G401 (cell line): ENCODE measurements around the gene OBSCN. TPM values are rescaled to one million over a fixed set of nuclear protein-coding genes. Genes with fewer than 3 reads are reported as not detected.
A peak's percentile ranks its signal among the peaks of the same experiment; 100 is the strongest.

ENCODE experiments used
- DNase-seq: peaks from one replicate; pipeline ENCODE4 v3.0.0-alpha.2; 2015; ENCODE audit warnings: low spot score
- in situ Hi-C: cut with HindIII; loops from 2 replicates; pipeline ENCODE4 v1.10.0; 2016; ENCODE audit warnings: low sequenced_read_pairs, mixed read lengths
- total RNA-seq: library from RNA; depleted of rRNA; stranded (reverse); fragments of >200 nt; shearing (Covaris generic); gene quantifications from 2 replicates; pipeline ENCODE4 v1.2.3, GENCODE V29; 2014

OBSCN gene
- total RNA-seq, 1 experiment from 2014 or later = 7.3 TPM

- in situ Hi-C loops = no loop called here
Observed at GRCh38 chr1:228342627-228343190, 134.9 kb downstream of the OBSCN start.

GRCh38 chr1:228343191-228343661 is 135.4 kb downstream of the OBSCN start:
- in situ Hi-C loops = no loop called here
- DNase-seq = no peak

More at GRCh38 chr1:228342627-228343190, 134.9 kb downstream of the OBSCN start:
- no peak for DNase-seq

DNA sequence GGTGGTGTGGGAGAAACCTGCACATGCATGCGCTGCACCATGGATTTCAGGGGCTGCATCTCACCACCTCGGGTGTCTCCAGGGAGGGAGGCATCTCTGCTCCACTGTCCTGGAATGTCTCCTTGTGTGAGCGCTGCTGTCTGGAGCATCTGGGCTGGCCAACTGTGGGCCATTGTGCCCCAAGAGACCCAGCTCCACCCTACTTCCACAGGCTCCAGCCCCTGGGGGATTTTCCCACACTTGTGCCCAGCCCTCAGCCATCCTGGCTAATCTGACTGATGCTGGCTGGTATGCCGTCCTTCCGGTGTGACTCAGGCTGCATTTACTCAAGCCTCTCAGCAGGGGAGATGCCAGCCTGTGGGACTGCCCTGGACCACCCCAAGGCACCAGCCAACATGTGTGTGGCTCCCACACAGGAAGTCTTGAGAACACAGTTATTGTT is 136.8 kb downstream of the OBSCN start:
- in situ Hi-C loops = no loop called here
- no peak for DNase-seq

DNA sequence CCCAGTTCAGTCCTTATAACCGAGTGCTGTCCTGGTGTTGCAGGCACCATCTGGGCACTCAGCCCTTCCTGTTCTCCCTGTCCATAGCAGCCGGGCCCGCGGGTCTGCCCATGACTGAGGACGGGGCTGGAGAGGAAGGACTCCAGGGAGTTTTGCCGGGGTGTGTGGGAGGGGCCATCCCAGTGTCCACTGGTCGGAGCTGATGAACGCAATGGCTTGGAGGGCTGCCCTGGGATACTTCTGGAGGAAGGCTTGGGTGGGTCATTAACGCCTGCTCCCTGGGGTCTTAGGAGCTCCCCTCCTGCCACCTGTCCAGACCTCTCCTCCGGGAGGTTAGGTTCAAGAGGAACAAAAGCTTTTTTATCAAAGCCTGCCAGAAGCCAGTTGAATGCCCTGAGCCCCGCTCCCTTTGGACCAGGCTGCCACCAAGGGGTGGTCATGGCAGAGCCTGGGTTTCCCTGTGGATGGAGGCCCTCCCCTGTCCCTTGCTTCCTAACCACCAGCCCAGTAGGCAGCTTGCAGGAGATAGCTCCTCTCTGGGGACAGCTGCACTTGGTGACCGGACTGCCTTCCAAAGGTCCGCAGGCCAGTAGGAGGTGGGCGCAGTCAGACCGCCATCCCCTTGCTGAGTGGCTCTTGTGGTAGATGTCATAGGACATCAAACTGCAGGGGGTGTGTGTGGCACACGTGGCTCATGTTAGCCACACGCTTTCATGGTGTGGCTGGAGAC is 137.5 kb downstream of the OBSCN start:
- in situ Hi-C loops = no loop called here
- no peak for DNase-seq

- in situ Hi-C loops = no loop called here
- peak; percentile 68 for DNase-seq
Observed at GRCh38 chr1:228346731-228347130, 138.9 kb downstream of the OBSCN start.

DNA sequence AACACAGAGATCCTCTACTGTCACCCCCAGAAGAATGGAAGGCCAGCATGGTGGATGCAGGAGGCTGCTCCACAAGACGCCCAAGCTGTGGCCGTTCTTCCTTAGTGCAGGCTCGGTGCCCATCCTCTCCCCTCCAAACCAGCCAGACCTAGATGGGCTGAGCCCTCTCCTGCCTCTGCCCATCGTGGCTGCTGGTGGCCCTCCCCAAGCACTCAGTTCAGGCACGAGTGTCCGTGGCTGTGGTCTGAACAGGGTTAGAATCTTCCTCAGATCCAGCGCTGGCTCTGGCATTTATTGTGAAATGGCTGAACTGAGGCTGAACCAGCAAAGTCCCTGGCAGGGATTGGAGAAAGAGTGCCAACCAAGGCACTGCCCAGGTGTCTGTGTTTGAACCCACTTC is 139.3 kb downstream of the OBSCN start:
- in situ Hi-C loops = no loop called here
- DNase-seq = peak; percentile 43

- DNase-seq = no peak
- in situ Hi-C loops = no loop called here
Observed at GRCh38 chr1:228348708-228349467, 141.0 kb downstream of the OBSCN start.

DNA sequence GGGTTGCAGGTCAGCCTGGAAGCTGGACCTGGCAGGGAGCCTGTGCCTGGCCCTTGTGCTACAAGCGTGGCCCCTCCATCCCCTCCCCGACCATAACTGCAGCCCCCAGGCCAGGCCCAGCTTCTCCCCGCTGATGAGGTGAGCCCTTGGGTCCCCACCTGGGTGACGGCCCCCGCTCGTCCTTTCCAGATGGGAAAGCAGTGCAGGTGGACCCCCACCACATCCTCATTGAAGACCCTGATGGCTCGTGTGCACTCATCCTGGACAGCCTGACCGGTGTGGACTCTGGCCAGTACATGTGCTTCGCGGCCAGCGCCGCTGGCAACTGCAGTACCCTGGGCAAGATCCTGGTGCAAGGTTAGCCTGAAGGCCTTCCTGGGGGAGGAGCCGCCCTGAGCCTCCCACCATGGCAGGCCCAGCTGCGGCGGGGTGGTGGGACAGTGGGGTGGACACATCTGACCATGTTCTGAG is 141.9 kb downstream of the OBSCN start:
- in situ Hi-C loops = no loop called here
- DNase-seq = no peak

- in situ Hi-C loops = no loop called here
- no peak for DNase-seq
Observed at GRCh38 chr1:228350179-228350742, 142.4 kb downstream of the OBSCN start.

DNA sequence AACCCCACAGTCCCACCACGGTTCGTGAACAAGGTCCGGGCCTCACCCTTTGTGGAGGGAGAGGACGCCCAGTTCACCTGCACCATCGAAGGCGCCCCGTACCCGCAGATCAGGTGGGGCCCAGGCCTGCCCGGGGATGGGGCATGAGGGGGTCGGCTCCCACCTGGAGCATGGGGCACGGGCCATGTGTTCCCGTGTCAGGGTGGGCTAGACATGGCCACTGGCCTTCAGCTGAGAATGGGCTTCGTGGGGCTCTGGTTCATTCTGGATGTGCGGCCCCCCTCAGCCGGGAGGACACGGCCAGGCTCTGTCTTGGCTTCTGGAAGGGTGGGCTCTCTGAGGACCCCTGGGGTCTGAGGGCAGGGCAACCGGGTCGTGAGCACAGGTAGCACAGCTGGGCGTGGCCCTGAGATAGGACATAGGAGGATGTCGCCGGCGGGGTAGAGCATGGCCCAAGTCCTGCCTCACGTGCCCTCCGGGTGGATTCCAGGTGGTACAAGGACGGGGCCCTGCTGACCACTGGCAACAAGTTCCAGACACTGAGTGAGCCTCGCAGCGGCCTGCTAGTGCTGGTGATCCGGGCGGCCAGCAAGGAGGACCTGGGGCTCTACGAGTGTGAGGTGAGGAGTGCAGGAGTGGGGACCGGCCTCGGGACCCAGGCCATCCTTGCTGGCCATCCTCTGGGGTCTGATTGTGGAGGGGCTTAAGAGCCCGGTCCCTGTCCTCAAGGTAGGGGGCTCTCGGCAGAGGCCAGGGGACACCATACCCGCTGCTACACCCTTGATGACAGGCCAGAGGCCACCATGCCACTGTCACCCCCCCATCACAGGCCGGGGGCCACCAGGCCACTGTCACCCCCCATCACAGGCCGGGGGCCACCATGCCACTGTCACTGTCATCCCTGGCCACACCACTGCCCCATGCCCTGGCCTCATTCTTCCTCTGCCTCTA is 143.3 kb downstream of the OBSCN start:
- no peak for DNase-seq
- in situ Hi-C loops = no loop called here

GRCh38 chr1:228351850-228352249 is 144.0 kb downstream of the OBSCN start:
- DNase-seq = no peak
- in situ Hi-C loops = no loop called here

- in situ Hi-C loops = no loop called here
- peak; percentile 51 for DNase-seq
Observed at GRCh38 chr1:228352677-228353481, 145.0 kb downstream of the OBSCN start.

DNA sequence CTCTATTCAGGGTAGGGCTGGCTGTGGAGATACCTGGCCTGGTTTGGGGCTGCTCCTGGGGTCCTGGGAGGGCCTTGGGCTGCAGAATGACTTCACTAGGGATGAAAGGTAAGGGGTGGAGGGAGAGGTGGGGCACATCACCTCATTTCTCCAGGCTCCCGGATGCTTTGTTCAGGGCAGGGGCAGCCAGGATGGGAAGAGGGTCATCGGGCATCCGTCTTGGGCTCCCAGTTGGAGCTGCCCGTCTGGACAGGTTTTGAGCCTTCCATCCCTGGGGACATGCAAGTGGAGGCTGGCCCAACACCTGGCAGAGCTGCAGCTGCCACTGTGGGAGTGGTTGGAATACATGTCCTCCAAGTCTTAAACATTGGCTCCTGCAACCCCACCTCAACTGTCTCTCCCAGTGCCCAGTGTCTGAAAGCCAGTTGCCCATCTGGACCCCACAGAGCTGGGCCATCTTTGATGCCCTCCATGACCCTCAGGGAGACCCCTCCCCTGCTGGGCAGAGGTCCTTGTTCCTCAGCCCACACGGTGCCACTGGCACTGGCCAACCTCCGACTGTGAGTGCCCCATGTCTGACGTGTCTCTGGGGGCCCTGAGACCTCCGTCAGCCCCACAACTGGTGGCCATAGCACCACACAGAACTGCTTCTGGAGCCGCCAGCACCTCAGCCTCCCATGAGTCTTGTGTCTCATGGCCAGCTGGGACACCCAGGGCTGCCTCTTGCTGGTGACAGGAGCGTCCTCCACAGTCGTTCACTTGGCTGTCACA is 145.9 kb downstream of the OBSCN start:
- DNase-seq = no peak
- in situ Hi-C loops = no loop called here

GRCh38 chr1:228354390-228355320 is 146.8 kb downstream of the OBSCN start:
- no peak for DNase-seq
- in situ Hi-C loops = no loop called here

- in situ Hi-C loops = no loop called here
- no peak for DNase-seq
Observed at GRCh38 chr1:228356897-228357680, 149.2 kb downstream of the OBSCN start.
